HL-60 (cell line): ENCODE results near the gene OR5B21.

ENCODE experiments used
- CTCF ChIP-seq: IDR thresholded peaks from one replicate; pipeline ENCODE4 v1.5.1; 2011; ENCODE audit warnings: low read length, control low read depth, inconsistent platforms; ENCODE audit not compliant: insufficient read depth
- REST ChIP-seq: IDR thresholded peaks from 2 replicates; pipeline ENCODE4 v1.6.1; 2012; ENCODE audit warnings: low read depth; ENCODE audit not compliant: insufficient replicate concordance

GRCh38 chr11:58513747-58514367 is 6.0 kb upstream of the OR5B21 start:
- peak; percentile 36 for TF ChIP-seq CTCF
- no peak for TF ChIP-seq REST
